K562 (cell line): ENCODE results near the gene DEGS2. TPM values are rescaled to one million over a fixed set of nuclear protein-coding genes. Genes with fewer than 3 reads are reported as not detected.
A peak's percentile ranks its signal among the peaks of the same experiment; 100 is the strongest.

Experiments used
- CHD7 ChIP-seq: fragments of 200-600 bp; sonication (generic); IDR thresholded peaks from one replicate; pipeline ENCODE4 v1.6.1; 2012; ENCODE audit warnings: mild to moderate bottlenecking, low read depth, low read length, inconsistent platforms
- CTBP1 ChIP-seq: fragments of 450-650 bp; IDR thresholded peaks from 2 replicates; pipeline ENCODE4 v1.6.1; 2016; ENCODE audit warnings: borderline replicate concordance
- E2F3 ChIP-seq: fragments of 250-450 bp; sonication (Bioruptor Pico); IDR thresholded peaks from 2 replicates; pipeline ENCODE4 v1.4.0; 2020; ENCODE audit warnings: mild to moderate bottlenecking
- ELF2 ChIP-seq: fragments of 250-450 bp; sonication (Bioruptor Pico); IDR thresholded peaks from 2 replicates; pipeline ENCODE4 v1.5.0; 2021; ENCODE audit warnings: mild to moderate bottlenecking
- FOXJ2 ChIP-seq: fragments of 200-800 bp; sonication (Bioruptor generic); IDR thresholded peaks from 2 replicates; pipeline ENCODE4 v1.6.1; 2016; ENCODE audit warnings: missing genetic modification characterization, missing compliant biosample characterization
- POLR2B ChIP-seq: fragments of 450-650 bp; IDR thresholded peaks from 2 replicates; pipeline ENCODE4 v1.6.1; 2018; ENCODE audit warnings: low read depth; ENCODE audit not compliant: partially characterized antibody
- PPARD ChIP-seq: fragments of 250-450 bp; sonication (Bioruptor Pico); IDR thresholded peaks from 2 replicates; pipeline ENCODE4 v1.8.0; 2022; ENCODE audit warnings: inconsistent platforms, mild to moderate bottlenecking, moderate library complexity
- RAD51 ChIP-seq: fragments of 450-650 bp; IDR thresholded peaks from 2 replicates; pipeline ENCODE4 v1.7.1; 2016; ENCODE audit warnings: low read depth, mild to moderate bottlenecking, borderline replicate concordance
- RBM39 ChIP-seq: fragments of 200-400 bp; formaldehyde crosslinking; optimal IDR thresholded peaks from 2 replicates; pipeline ENCODE3; 2018; ENCODE audit warnings: low read depth, low read length
- SP1 ChIP-seq: sonication (generic); formaldehyde crosslinking; IDR thresholded peaks from 2 replicates; pipeline ENCODE4 v1.8.1; 2022; ENCODE audit warnings: mild to moderate bottlenecking, missing genetic modification reagents
- ZBTB8A ChIP-seq: fragments of 450-650 bp; IDR thresholded peaks from 2 replicates; pipeline ENCODE4 v1.6.1; 2018; ENCODE audit warnings: mild to moderate bottlenecking, moderate library complexity; ENCODE audit not compliant: partially characterized antibody
- ZFP30 ChIP-seq: fragments of 250-450 bp; sonication (Bioruptor Pico); IDR thresholded peaks from 2 replicates; pipeline ENCODE4 v1.8.0; 2022; ENCODE audit warnings: moderate library complexity, mild to moderate bottlenecking, inconsistent platforms, borderline replicate concordance
- ZNF639 ChIP-seq, 2 experiments: fragments of 200-800 bp in 1 of 2; sonication (Bioruptor generic) in 1 of 2; sonication (generic) in 1 of 2; formaldehyde crosslinking in 1 of 2; IDR thresholded peaks in 1 of 2; conservative IDR thresholded peaks in 1 of 2; 2 replicates each; pipeline versions ENCODE4 v1.5.0 to v1.6.1; 2016 to 2020; ENCODE audit warnings: missing compliant biosample characterization in 1 of 2, missing genetic modification characterization in 1 of 2, missing genetic modification reagents in 1 of 2
- ZNF695 ChIP-seq: fragments of 450-650 bp; formaldehyde crosslinking; IDR thresholded peaks from 2 replicates; pipeline ENCODE4 v1.4.0; 2020; ENCODE audit warnings: mild to moderate bottlenecking, moderate library complexity
- polyA plus RNA-seq, 8 experiments: library from polyadenylated mRNA; depleted of rRNA in 4 of 8; stranded (reverse) in 5 of 8; unstranded in 3 of 8; fragments of >200 nt; fragmentation: Nextera tagmentation in 2 of 8; fragmentation: Illumina TruSeq in 1 of 8; extraction: Ambion mirVana in 2 of 8; extraction: Trizol in 1 of 8; gene quantifications; 2 replicates each; pipeline versions ENCODE4 v1.2.1 to v1.2.3, GENCODE V29; 2011 to 2014; ENCODE audit warnings: inconsistent platforms in 1 of 8, missing spikeins in 1 of 8
- total RNA-seq, 7 experiments: library from RNA; depleted of rRNA in 6 of 7; stranded (reverse); fragments of >200 nt in 6 of 7; fragmentation: Illumina TruSeq in 2 of 7; extraction: Trizol in 2 of 7; gene quantifications; 2 replicates each; pipeline versions ENCODE4 v1.2.1 to v1.2.3, GENCODE V29; 2011 to 2021; ENCODE audit warnings: low replicate concordance in 1 of 7

The DEGS2 gene
- total and polyA plus RNA-seq, 9 of the 15 experiments (the other 6 are each of a cell fraction or from before 2014, with no cell fraction given): 0.22 to 2.9 (median 0.70) TPM

DNA sequence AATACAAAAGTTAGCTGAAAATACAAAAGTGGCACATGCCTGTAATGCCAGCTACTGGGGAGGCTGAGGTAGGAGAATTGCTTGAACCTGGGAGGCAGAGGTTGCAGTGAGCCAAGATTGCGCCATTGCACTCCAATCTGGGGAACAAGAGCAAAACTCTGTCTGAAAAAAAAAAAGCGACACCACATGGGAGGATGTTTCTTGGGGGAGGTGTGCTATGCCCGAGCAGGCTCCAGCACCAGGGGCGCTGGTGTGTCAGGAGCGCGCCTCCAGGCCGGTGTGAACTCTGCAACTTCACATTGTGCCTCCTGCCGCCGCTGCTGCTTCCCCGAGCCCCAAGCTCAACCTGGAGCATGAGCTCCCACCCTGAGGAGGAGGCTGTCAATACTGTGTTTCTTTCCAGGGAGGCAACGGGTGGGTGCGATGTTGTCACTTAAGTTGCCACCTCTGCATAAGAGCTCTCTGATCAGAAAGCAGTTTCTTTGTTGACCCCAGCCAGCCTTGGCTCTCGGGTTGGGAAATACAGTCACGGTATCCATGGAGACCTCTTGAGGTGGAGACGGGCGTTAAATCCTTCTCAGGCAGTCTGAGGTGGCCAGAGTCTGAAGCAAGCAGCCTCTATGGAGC lies 18.9 kb downstream of the DEGS2 start (continued):
- TF ChIP-seq CHD7 (no peak), POLR2B (no peak), ZNF639 (CRISPR knock-in tag; conservative IDR thresholded peaks at IDR 0.05 in 1 of 2, IDR thresholded peaks at IDR 0.05 in 1 of 2) (0 out of 4 replicates have a peak, but pooled peaks of 1 of the 2 experiments have one; percentile 30), ZNF695 (CRISPR knock-in tag) (no peak), E2F3 (no peak), RBM39 (no peak), ELF2 (CRISPR knock-in tag) (no peak), ZBTB8A (no peak), FOXJ2 (peak; percentile 60; the same call in 1 of the 2 replicates), RAD51 (no peak), SP1 (no peak), CTBP1 (peak; percentile 76; the same call in 1 of the 2 replicates), PPARD (no peak), ZFP30 (no peak)
